Activated CD8-positive, alpha-beta memory T cell treated with anti-CD3 and anti-CD28 coated beads for 4 hours (primary cell): Measurements from ENCODE around the gene PAPPA2.

Experiments
- DNase-seq, 2 donors: peaks; one replicate each; pipeline ENCODE4 v3.0.0-alpha.2; 2020; ENCODE audit warnings: low read depth in 2 of 2

Gene PAPPA2

GRCh38 chr1:176854758-176855745 is 392.1 kb downstream of the PAPPA2 start:
- DNase-seq: no peak

- no peak for DNase-seq
Measured at GRCh38 chr1:176857632-176858031, 394.7 kb downstream of the PAPPA2 start.

GRCh38 chr1:176858433-176858916 is 395.5 kb downstream of the PAPPA2 start:
- no peak for DNase-seq

GRCh38 chr1:176863613-176864012 is 400.6 kb downstream of the PAPPA2 start:
- DNase-seq: no peak

- no peak for DNase-seq
Measured at GRCh38 chr1:176864211-176864610, 401.2 kb downstream of the PAPPA2 start.

GRCh38 chr1:176866011-176866714 is 403.2 kb downstream of the PAPPA2 start:
- no peak for DNase-seq

GRCh38 chr1:176869577-176869976 is 406.6 kb downstream of the PAPPA2 start:
- no peak for DNase-seq

- DNase-seq: no peak
Measured at GRCh38 chr1:176876966-176877515, 414.1 kb downstream of the PAPPA2 start.

- no peak for DNase-seq
Measured at GRCh38 chr1:176877557-176877956, 414.6 kb downstream of the PAPPA2 start.

GRCh38 chr1:176878750-176879536 is 416.0 kb downstream of the PAPPA2 start:
- DNase-seq: no peak

- DNase-seq: no peak
Measured at GRCh38 chr1:176879784-176880620, 417.0 kb downstream of the PAPPA2 start.

GRCh38 chr1:176880955-176881595 is 418.1 kb downstream of the PAPPA2 start:
- DNase-seq: no peak

GRCh38 chr1:176884286-176884685 is 421.3 kb downstream of the PAPPA2 start:
- no peak for DNase-seq

GRCh38 chr1:176884911-176885310 is 421.9 kb downstream of the PAPPA2 start:
- no peak for DNase-seq

GRCh38 chr1:176885341-176885740 is 422.4 kb downstream of the PAPPA2 start:
- DNase-seq: no peak

GRCh38 chr1:176885751-176886150 is 422.8 kb downstream of the PAPPA2 start:
- DNase-seq: no peak

GRCh38 chr1:176888471-176889032 is 425.6 kb downstream of the PAPPA2 start:
- no peak for DNase-seq

- no peak for DNase-seq
Measured at GRCh38 chr1:176893625-176894352, 430.8 kb downstream of the PAPPA2 start.

GRCh38 chr1:176894450-176894849 is 431.5 kb downstream of the PAPPA2 start:
- DNase-seq: no peak
